A549 (cell line): ENCODE measurements around the gene TPM1. TPM values are rescaled to one million over a fixed set of nuclear protein-coding genes. Genes with fewer than 3 reads are reported as not detected.

Experiments
- CBX2 ChIP-seq: fragments of 200-600 bp; sonication (generic); IDR thresholded peaks from 2 replicates; pipeline ENCODE4 v1.6.1; 2016; ENCODE audit warnings: low read depth, mild to moderate bottlenecking, borderline replicate concordance
- CBX8 ChIP-seq: fragments of 200-600 bp; sonication (generic); IDR thresholded peaks from 2 replicates; pipeline ENCODE4 v1.6.1; 2016
- CEBPB ChIP-seq, 2 experiments: fragments of >200 bp in 1 of 2; sonication (Bioruptor Twin) in 1 of 2; formaldehyde crosslinking in 1 of 2; IDR thresholded peaks; 2 replicates each; pipeline ENCODE4 v1.6.1; 2012 to 2016
- CHD2 ChIP-seq: fragments of 150-350 bp; IDR thresholded peaks from 2 replicates; pipeline ENCODE4 v1.6.1; 2014; ENCODE audit warnings: low read length; ENCODE audit not compliant: partially characterized antibody
- CHD4 ChIP-seq: fragments of 200-600 bp; sonication (generic); IDR thresholded peaks from 2 replicates; pipeline ENCODE4 v1.6.1; 2016; ENCODE audit warnings: antibody characterized with exemption, mild to moderate bottlenecking, borderline replicate concordance
- EHF ChIP-seq: fragments of 250-450 bp; sonication (Bioruptor Pico); IDR thresholded peaks from 2 replicates; pipeline ENCODE4 v1.5.0; 2020; ENCODE audit warnings: mild to moderate bottlenecking
- EHMT2 ChIP-seq: fragments of 200-600 bp; sonication (generic); IDR thresholded peaks from 2 replicates; pipeline ENCODE4 v1.6.1; 2016; ENCODE audit warnings: antibody characterized with exemption, low read depth, mild to moderate bottlenecking, moderate library complexity
- EP300 ChIP-seq, 2 experiments: fragments of >200 bp; sonication (Bioruptor Twin); formaldehyde crosslinking; IDR thresholded peaks; 2 replicates in 1 of 2; 3 replicates in 1 of 2; pipeline ENCODE4 v1.6.1; 2016 to 2017
- FOXS1 ChIP-seq: fragments of 250-450 bp; sonication (Bioruptor Pico); IDR thresholded peaks from 2 replicates; pipeline ENCODE4 v1.5.0; 2020; ENCODE audit warnings: mild to moderate bottlenecking, moderate library complexity
- HEYL ChIP-seq: fragments of 250-450 bp; sonication (Bioruptor Pico); IDR thresholded peaks from 2 replicates; pipeline ENCODE4 v1.8.0; 2021; ENCODE audit warnings: mild to moderate bottlenecking, moderate library complexity
- HOXA7 ChIP-seq: fragments of 250-450 bp; sonication (Bioruptor Pico); IDR thresholded peaks from 2 replicates; pipeline ENCODE4 v1.5.0; 2020; ENCODE audit warnings: mild to moderate bottlenecking, moderate library complexity
- HOXB13 ChIP-seq: fragments of 250-450 bp; sonication (Bioruptor Pico); IDR thresholded peaks from 2 replicates; pipeline ENCODE4 v1.5.0; 2020; ENCODE audit warnings: low read depth, mild to moderate bottlenecking, moderate library complexity
- HOXB5 ChIP-seq: fragments of 250-450 bp; sonication (Bioruptor Pico); IDR thresholded peaks from 2 replicates; pipeline ENCODE4 v1.5.0; 2020; ENCODE audit warnings: mild to moderate bottlenecking, moderate library complexity
- JUN ChIP-seq, 2 experiments: fragments of >200 bp; sonication (Bioruptor Twin); formaldehyde crosslinking; IDR thresholded peaks; 2 replicates in 1 of 2; 3 replicates in 1 of 2; pipeline ENCODE4 v1.6.1; 2016 to 2017
- MAZ ChIP-seq: fragments of 150-350 bp; IDR thresholded peaks from 2 replicates; pipeline ENCODE4 v1.6.1; 2014; ENCODE audit warnings: antibody characterized with exemption, low read depth, low read length, borderline replicate concordance
- MYC ChIP-seq: IDR thresholded peaks from 2 replicates; pipeline ENCODE4 v1.6.1; 2012; ENCODE audit warnings: mild to moderate bottlenecking, inconsistent platforms, low read length, improper control_type of control experiment, borderline replicate concordance
- NFE2L2 ChIP-seq: fragments of 150-350 bp; conservative IDR thresholded peaks from 2 replicates; pipeline ENCODE4 v1.6.1; 2014; ENCODE audit warnings: low read length
- NPAS2 ChIP-seq: fragments of 250-450 bp; sonication (Bioruptor Pico); IDR thresholded peaks from 2 replicates; pipeline ENCODE4 v1.8.0; 2022; ENCODE audit warnings: mild to moderate bottlenecking, moderate library complexity, borderline replicate concordance
- NR3C1 ChIP-seq: fragments of >200 bp; sonication (Bioruptor Twin); formaldehyde crosslinking; IDR thresholded peaks from 3 replicates; pipeline ENCODE4 v1.6.1; 2017
- PHF8 ChIP-seq: fragments of 200-600 bp; sonication (generic); IDR thresholded peaks from 2 replicates; pipeline ENCODE4 v1.6.1; 2016; ENCODE audit warnings: low read depth, mild to moderate bottlenecking, antibody characterized with exemption, moderate library complexity, borderline replicate concordance
- POLR2A ChIP-seq: IDR thresholded peaks from 2 replicates; pipeline ENCODE4 v1.6.1; 2012; ENCODE audit warnings: mild to moderate bottlenecking, low read length
- POLR2AphosphoS2 ChIP-seq: conservative IDR thresholded peaks from 2 replicates; pipeline ENCODE4 v1.6.1; 2012; ENCODE audit warnings: low read length, improper control_type of control experiment, inconsistent platforms
- RARB ChIP-seq: fragments of 250-450 bp; sonication (Bioruptor Pico); IDR thresholded peaks from 2 replicates; pipeline ENCODE4 v1.8.0; 2021; ENCODE audit warnings: mild to moderate bottlenecking, moderate library complexity
- RCOR1 ChIP-seq: fragments of 150-350 bp; IDR thresholded peaks from 2 replicates; pipeline ENCODE4 v1.6.1; 2014; ENCODE audit warnings: antibody characterized with exemption, low read length, low read depth
- RFX5 ChIP-seq: fragments of 450-650 bp; IDR thresholded peaks from 2 replicates; pipeline ENCODE4 v1.7.1; 2014; ENCODE audit warnings: antibody characterized with exemption, mild to moderate bottlenecking, moderate library complexity
- SREBF2 ChIP-seq: fragments of 450-650 bp; IDR thresholded peaks from 2 replicates; pipeline ENCODE4 v1.6.1; 2014; ENCODE audit warnings: mild to moderate bottlenecking, moderate library complexity
- TFCP2L1 ChIP-seq: fragments of 250-450 bp; sonication (Bioruptor Pico); IDR thresholded peaks from 2 replicates; pipeline ENCODE4 v1.5.0; 2021; ENCODE audit warnings: mild to moderate bottlenecking
- TP53 ChIP-seq: fragments of 250-450 bp; sonication (Bioruptor Pico); IDR thresholded peaks from 2 replicates; pipeline ENCODE4 v1.5.0; 2021; ENCODE audit warnings: mild to moderate bottlenecking, moderate library complexity
- USF2 ChIP-seq: fragments of 450-650 bp; IDR thresholded peaks from 2 replicates; pipeline ENCODE4 v1.6.1; 2014; ENCODE audit warnings: antibody characterized with exemption
- ZC3H11A ChIP-seq: fragments of 450-650 bp; IDR thresholded peaks from 2 replicates; pipeline ENCODE4 v1.6.1; 2014; ENCODE audit warnings: antibody characterized with exemption, mild to moderate bottlenecking
- ZNF302 ChIP-seq: fragments of 250-450 bp; sonication (Bioruptor Pico); IDR thresholded peaks from 2 replicates; pipeline ENCODE4 v1.9.0; 2021; ENCODE audit warnings: inconsistent platforms, mild to moderate bottlenecking, moderate library complexity
- ZSCAN20 ChIP-seq: fragments of 250-450 bp; sonication (Bioruptor Pico); IDR thresholded peaks from 2 replicates; pipeline ENCODE4 v1.8.0; 2022; ENCODE audit warnings: mild to moderate bottlenecking, moderate library complexity
- polyA plus RNA-seq, 4 experiments: library from polyadenylated mRNA; depleted of rRNA in 3 of 4; stranded (reverse); fragments of >200 nt; fragmentation: RNase III in 1 of 4; extraction: RNeasy Plus Mini Kit Qiagen cat#74134 plus additional on column Dnase treatment in 1 of 4; gene quantifications; 2 replicates in 3 of 4; 3 replicates in 1 of 4; pipeline ENCODE4 v1.2.3, GENCODE V29; 2011 to 2017
- TF ChIP-seq, protein P1 (sequence below): IDR thresholded peaks from 2 replicates; pipeline ENCODE4 v1.6.1; 2012; ENCODE audit warnings: low read depth, borderline replicate concordance
- TF ChIP-seq, protein P2 (sequence below): fragments of 200-600 bp; sonication (generic); IDR thresholded peaks from 2 replicates; pipeline ENCODE4 v1.6.1; 2016; ENCODE audit warnings: antibody characterized with exemption, mild to moderate bottlenecking, moderate library complexity

TPM1 gene
- polyA plus RNA-seq, 2 of the 4 experiments (the other 2 are of a cell fraction): 894 to 954 TPM

DNA sequence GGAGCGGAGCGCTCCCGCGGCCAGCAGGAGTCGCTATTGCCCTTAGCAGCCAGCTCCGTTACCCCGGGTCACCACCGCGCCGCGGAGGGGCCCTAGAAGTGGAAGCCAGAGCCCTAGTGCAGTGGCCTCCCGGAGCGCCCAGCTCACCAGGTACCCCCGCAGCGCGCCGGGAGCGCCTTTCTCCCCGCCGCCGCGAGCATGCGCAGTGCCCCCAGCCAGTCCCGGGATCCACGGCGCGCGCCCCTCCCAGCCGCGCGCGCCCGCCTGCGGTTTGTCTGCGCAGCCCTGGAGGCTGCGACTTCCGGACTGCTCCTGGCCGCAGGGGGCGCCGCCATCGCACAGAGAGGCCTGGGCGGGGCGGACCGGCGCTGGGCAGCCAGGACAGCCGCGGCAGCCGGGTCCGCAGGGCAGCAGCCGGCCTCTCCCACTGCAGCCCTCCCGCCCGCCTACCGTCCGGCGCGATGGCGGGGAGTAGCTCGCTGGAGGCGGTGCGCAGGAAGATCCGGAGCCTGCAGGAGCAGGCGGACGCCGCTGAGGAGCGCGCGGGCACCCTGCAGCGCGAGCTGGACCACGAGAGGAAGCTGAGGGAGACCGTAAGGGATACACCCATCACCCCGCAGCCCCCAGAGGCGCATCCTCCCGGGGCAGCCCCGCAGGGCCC lies 5.7 kb downstream of the TPM1 start (continued):
- TF ChIP-seq NPAS2 (CRISPR knock-in tag) (no peak), USF2 (no peak), JUN (IDR thresholded peaks at IDR 0.05) (peak; percentile 90 to 100), CBX8 (no peak), CHD4 (no peak), CHD2 (peak; percentile 26), HOXB13 (CRISPR knock-in tag) (no peak; the same call in 1 of the 2 replicates), EHMT2 (no peak), POLR2AphosphoS2 (peak; percentile 82), EP300 (IDR thresholded peaks at IDR 0.05) (peak in 1 of 2 experiments; percentile 50; a peak in 1 of 5 replicates), RARB (CRISPR knock-in tag) (peak; percentile 87), EHF (peak; percentile 86; the same call in 1 of the 2 replicates), RFX5 (no peak), NR3C1 (no peak), POLR2A (peak; percentile 63), MYC (peak; percentile 23), PHF8 (no peak), HEYL (CRISPR knock-in tag) (no peak), MAZ (no peak), HOXB5 (CRISPR knock-in tag) (peak; percentile 69; the same call in 1 of the 2 replicates), SREBF2 (no peak), TFCP2L1 (CRISPR knock-in tag) (peak; percentile 94), ZSCAN20 (no peak), ZNF302 (CRISPR knock-in tag) (no peak), ZC3H11A (no peak), RCOR1 (0 out of 2 replicates have a peak, but pooled peaks have one; percentile 23), HOXA7 (peak; percentile 35; the same call in 1 of the 2 replicates), CBX2 (no peak), CEBPB (IDR thresholded peaks at IDR 0.05) (no peak), NFE2L2 (no peak), FOXS1 (peak; percentile 78; the same call in 1 of the 2 replicates), TP53 (peak; percentile 97)
- TF ChIP-seq, protein P1, sequence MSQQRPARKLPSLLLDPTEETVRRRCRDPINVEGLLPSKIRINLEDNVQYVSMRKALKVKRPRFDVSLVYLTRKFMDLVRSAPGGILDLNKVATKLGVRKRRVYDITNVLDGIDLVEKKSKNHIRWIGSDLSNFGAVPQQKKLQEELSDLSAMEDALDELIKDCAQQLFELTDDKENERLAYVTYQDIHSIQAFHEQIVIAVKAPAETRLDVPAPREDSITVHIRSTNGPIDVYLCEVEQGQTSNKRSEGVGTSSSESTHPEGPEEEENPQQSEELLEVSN: 0 out of 2 replicates have a peak, but pooled peaks have one; percentile 10
- TF ChIP-seq, protein P2, sequence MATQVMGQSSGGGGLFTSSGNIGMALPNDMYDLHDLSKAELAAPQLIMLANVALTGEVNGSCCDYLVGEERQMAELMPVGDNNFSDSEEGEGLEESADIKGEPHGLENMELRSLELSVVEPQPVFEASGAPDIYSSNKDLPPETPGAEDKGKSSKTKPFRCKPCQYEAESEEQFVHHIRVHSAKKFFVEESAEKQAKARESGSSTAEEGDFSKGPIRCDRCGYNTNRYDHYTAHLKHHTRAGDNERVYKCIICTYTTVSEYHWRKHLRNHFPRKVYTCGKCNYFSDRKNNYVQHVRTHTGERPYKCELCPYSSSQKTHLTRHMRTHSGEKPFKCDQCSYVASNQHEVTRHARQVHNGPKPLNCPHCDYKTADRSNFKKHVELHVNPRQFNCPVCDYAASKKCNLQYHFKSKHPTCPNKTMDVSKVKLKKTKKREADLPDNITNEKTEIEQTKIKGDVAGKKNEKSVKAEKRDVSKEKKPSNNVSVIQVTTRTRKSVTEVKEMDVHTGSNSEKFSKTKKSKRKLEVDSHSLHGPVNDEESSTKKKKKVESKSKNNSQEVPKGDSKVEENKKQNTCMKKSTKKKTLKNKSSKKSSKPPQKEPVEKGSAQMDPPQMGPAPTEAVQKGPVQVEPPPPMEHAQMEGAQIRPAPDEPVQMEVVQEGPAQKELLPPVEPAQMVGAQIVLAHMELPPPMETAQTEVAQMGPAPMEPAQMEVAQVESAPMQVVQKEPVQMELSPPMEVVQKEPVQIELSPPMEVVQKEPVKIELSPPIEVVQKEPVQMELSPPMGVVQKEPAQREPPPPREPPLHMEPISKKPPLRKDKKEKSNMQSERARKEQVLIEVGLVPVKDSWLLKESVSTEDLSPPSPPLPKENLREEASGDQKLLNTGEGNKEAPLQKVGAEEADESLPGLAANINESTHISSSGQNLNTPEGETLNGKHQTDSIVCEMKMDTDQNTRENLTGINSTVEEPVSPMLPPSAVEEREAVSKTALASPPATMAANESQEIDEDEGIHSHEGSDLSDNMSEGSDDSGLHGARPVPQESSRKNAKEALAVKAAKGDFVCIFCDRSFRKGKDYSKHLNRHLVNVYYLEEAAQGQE: no peak
